Ramos (cell line): Measurements from ENCODE around the gene KAT8.
"Not testable (repeated sequence)": the region's sequence is repeated elsewhere in the genome, so short reads cannot be mapped to it uniquely, and the experiment has no call there.

Experiments used
- in situ Hi-C: fragments of 300-500 bp; cut with MboI; formaldehyde crosslinking; loops from one replicate; pipeline ENCODE4 v1.14.3; 2022; ENCODE audit warnings: low sequenced_read_pairs; ENCODE audit not compliant: unreplicated experiment

Gene KAT8

DNA sequence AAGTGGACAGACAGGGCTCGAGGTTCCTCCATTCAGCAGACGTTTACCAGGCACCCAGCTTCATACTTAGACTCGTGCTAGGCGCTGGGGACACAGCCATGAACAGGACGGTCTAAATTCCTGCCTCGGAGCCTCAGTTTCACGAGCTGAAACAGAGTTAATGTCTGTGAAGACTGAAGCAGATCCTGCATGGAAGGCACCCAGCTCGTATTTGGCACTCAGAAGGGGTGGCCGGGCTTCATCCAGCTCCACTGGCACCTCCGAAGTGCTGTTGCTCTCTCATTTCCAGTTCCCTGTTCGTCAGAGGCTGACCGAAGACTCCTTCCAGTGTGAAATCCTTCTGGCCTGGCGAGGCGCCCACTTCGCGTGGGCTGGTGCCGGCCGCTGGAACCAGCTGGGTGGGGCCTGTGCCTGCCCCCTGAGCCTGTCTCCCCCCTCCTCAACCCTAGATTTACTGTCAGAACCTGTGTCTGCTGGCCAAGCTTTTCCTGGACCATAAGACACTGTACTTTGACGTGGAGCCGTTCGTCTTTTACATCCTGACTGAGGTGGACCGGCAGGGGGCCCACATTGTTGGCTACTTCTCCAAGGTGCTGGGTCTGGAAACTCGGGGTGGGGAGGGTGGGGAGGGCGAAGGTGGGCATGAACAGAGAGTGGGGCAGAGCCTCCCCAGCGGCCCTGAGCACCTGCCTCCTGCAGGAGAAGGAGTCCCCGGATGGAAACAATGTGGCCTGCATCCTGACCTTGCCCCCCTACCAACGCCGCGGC is 12.3 kb downstream of the KAT8 start:
- in situ Hi-C loops = no loop called here

GRCh38 chr16:31130336-31130891 is 12.9 kb downstream of the KAT8 start:
- in situ Hi-C loops = no loop called here

GRCh38 chr16:31130899-31131298 is 13.4 kb downstream of the KAT8 start:
- in situ Hi-C loops = no loop called here

- in situ Hi-C loops = no loop called here
These were observed 14.0 kb downstream of the KAT8 start for GRCh38 chr16:31131416-31131815.

GRCh38 chr16:31131841-31132271 is 14.4 kb downstream of the KAT8 start:
- in situ Hi-C loops = no loop called here

GRCh38 chr16:31132303-31132979 is 15.0 kb downstream of the KAT8 start:
- in situ Hi-C loops = no loop called here

DNA sequence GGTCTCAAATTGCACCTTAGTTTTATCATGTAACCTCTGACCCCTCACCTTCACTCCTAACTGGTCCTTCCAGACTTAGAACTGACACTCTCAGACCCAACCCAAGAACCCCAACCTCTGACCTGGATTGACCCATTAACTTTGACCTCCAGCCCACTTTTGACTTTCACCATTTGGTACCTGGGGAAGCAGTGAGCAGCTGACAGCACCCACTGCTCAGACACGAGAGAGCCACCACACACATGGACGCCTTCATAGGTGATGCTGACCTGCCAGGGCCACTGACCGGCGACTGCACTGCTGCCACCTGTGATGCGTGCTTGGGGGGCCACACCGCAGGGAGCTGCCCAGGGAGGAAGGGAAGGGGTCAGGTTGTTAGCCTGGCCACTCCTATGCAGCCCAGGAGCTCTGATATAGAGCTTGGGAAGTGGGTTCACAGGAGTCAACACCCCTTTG is 15.6 kb downstream of the KAT8 start:
- in situ Hi-C loops = no loop called here

GRCh38 chr16:31134091-31134571 is 16.7 kb downstream of the KAT8 start:
- in situ Hi-C loops = no loop called here

DNA sequence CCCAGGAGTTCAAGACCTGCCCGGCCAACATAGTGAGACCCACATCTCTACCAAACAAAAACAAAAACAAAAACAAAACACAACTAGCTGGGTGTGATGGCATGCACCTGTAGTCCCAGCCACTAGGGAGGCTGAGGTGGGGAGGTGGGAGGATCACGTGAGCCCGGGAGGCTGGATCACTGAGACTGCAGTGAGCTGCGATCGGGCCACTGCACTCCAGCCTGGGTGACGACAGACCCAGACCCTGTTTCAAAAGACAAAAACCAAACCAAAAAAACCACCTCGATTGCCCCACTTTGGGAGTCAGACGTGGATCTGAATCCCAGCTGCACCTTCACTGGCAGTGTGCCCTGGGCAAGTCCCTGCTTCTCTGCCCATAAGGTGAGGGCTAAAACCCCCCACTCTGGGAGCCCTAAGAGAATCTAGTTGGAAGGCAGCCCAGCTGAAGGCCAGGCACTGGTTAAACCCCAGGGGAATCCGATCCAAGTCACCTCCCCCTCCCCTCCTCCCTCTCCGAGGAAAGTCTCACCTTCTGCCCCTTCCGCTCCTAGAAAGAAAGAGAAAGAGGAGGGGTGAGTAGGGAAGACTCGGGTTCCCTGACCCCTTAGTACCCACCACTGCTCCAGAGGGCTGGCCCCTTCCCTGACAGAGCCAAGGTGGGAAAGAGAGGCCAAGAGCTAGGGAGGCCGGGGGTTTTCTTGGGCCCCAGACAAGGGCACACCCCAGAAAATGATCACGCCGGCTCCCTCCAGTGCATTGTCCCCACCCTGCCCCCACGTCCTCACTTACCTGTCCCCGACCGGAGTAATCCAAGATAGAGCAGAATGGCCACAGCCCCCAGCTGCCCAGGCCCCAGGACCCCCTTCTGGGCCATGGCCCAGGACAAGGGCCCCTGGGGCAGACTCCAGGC is 17.4 kb downstream of the KAT8 start:
- in situ Hi-C loops = no loop called here

DNA sequence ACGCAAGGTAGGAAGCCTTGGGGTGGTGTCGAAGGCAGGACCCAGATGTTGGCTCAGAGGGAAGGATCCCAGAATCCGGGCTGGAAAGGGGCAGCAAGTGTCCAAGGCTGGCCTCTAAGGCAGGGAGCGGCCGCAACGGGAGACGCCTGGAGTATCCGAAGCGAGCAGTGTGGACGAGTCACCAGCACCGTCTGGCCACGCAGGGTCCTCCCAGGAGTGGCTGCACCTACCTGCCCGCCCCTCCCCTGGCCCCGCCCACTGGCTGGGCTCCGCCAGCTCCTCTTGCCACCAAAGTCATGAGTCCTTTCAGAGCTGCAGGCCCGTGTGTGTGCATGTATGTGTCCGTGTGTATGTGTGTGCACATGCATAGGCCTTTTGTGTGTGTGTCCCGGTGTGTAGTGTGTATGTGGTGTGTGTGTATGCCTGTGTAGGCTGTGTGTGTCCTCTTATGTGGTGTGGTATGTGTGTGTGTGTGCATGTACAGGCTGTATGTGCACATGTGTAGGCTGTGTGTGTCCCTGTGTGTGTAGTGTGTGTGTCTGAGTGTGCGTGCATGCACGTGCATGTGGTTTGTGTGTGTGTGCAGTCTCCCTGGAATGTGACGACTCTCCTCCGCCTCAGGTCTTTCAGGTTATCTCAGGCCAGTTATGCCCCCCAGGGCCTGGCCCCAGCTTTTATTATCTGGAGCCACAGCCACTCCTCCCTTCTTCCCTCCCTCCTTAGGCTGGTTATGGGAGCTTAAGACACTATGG is 18.2 kb downstream of the KAT8 start, which contains the start of gene PRSS8:
Gene PRSS8 (minus strand): TSS at position 193 of the 752 bp plus-strand sequence. CDS start 229 bp downstream, outside the sequence.
- in situ Hi-C loops = no loop called here

DNA sequence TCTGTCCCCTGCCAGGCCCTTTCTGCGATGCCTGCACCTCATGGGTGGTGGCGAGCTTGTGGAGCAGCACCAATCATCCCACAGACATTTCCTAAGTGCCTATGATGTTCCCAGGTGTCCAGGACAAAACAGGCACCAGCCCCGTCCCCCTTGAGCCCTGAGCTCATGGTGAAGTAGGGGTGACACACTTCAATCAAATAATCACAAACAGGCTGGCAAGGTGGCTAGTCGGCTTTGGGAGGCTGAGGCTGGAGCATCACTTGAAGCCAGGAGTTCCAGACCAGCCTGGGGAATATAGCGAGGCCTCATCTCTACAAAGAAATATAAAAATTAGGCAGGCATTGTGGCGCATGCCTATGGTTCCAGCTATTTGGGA is 18.8 kb downstream of the KAT8 start:
- in situ Hi-C loops = no loop called here

- in situ Hi-C loops = not testable (repeated sequence)
These were observed 19.5 kb downstream of the KAT8 start for GRCh38 chr16:31136822-31137499.

- in situ Hi-C loops = no loop called here
These were observed 21.4 kb downstream of the KAT8 start for GRCh38 chr16:31138621-31139578.

DNA sequence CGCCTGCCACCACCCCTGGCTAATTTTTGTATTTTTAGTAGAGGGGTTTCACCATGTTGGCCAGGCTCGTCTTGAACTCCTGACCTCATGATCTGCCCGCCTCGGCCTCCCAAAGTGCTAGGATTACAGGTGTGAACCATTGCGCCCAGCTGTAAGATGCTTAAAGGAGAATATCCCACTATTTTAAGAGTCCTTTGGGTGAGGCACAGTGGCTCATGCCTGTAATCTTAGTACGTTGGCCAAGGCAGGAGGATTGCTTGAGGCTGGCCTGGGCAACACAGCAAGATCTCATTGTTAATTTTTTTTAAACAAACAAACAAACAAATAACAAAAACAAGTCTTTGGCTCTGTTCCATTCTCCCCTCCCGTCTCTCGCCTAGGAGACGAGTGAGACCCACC is 23.6 kb downstream of the KAT8 start:
- in situ Hi-C loops = not testable (repeated sequence)

DNA sequence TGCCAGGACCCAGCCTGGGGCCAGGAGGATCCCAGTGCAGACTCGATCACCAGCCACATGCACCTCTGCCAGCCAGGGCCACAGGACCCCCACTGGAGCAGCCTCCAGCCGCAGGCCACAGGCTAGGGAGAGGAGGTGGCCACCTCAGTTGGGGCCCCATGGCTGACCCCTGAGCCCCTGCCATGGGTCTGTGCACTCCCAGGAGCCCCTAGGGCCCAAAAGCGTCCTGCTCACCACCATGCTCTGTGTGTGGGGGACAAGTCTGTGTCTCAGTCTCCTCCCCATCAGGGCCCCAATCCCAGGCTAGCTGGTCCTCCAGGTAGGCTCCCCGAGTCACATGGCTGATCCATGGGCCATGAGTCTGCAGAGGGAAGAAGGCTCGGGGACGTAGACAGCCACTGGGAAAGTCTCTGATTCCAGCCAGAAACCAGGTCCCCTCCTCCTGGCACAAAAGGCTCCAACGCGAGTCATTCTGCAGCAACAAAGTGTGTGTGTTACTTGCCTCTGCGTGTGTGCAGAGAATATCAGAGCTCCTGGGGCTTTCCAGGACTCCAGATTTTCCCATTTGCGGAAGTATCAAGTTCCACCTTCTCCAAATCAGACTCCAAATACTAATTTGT is 24.1 kb downstream of the KAT8 start:
- in situ Hi-C loops = no loop called here

DNA sequence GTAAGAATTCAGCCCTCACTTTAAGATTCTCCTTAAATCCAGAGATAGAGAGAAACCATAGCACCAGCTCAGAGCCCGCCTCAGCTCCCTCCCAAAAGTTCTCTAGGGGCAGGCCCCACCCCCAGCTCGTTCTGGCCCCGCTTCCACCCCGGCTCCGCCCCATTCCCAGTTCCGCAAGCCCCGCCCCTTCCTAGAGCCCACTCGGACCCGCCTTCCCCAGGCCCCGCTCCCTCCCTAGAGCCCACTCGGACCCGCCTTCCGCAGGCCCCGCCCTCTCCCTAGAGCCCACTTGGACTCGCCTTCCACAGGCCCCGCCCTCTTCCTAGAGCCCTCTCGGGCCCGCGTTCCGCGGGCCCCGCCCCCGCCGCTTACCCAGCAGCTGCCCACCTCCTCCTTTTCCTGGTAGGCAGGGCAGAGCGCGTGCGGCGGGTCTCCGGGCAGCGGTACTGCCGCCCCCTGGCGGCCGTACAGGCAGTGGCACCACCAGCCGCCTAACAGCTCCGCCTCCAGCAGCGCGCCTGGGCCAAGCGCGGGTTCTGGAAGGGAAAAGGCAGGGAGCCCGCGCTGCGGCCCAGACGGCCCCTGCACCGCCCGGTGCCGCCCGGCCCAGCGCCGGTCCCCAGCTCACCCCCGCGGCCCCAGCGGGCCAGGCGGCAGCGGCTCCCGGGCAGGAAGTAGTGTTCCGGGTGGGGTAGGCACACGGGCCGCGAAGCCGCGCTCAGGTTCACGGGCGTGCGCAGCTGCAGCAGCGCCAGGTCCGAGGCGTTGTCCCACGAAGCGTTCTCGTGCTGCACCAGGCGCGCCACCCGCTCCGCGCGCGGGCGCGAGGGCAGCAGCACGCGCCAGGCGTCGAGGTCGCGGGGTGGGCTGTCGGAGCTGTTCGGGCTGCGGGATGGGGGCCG is 24.9 kb downstream of the KAT8 start:
- in situ Hi-C loops = no loop called here
